Activated CD8-positive, alpha-beta memory T cell treated with anti-CD3 and anti-CD28 coated beads, Interleukin-2, amount 50 U/mL, for 1 hour (primary cell): ENCODE measurements around the gene SH3GL1.
"Not testable (repeated sequence)": the region's sequence is repeated elsewhere in the genome, so short reads cannot be mapped to it uniquely, and the experiment has no call there.

Source experiments
- DNase-seq: peaks from one replicate; pipeline ENCODE4 v3.0.0-alpha.2; 2020; ENCODE audit errors: extremely low read depth

SH3GL1 gene

GRCh38 chr19:4342615-4343369, 57.6 kb downstream of the SH3GL1 start:
- DNase-seq: peak; percentile 87

GRCh38 chr19:4342314-4342614, 58.1 kb downstream of the SH3GL1 start:
- DNase-seq: no peak

GRCh38 chr19:4338441-4339355, 61.6 kb downstream of the SH3GL1 start, which contains the start of gene STAP2:
TSS of gene STAP2 (minus strand) at chr19:4338827. CDS start at chr19:4338753, 74 bp downstream.
- no peak for DNase-seq

GRCh38 chr19:4337906-4338440, 62.4 kb downstream of the SH3GL1 start:
- DNase-seq: no peak

GRCh38 chr19:4334929-4335570, 65.3 kb downstream of the SH3GL1 start:
- DNase-seq: no peak

GRCh38 chr19:4329858-4330257, 70.5 kb downstream of the SH3GL1 start:
- no peak for DNase-seq

- not testable (repeated sequence) for DNase-seq
Observed at GRCh38 chr19:4328991-4329681, 71.2 kb downstream of the SH3GL1 start.

- DNase-seq: peak; percentile 91
Observed at GRCh38 chr19:4328243-4328990, 71.9 kb downstream of the SH3GL1 start.

- no peak for DNase-seq
Observed at GRCh38 chr19:4327877-4328242, 72.5 kb downstream of the SH3GL1 start.

- DNase-seq: peak; percentile 27
Observed at GRCh38 chr19:4327252-4327876, 73.0 kb downstream of the SH3GL1 start.

GRCh38 chr19:4326837-4327251, 73.5 kb downstream of the SH3GL1 start:
- no peak for DNase-seq

- DNase-seq: no peak
Observed at GRCh38 chr19:4326215-4326836, 74.0 kb downstream of the SH3GL1 start.

- no peak for DNase-seq
Observed at GRCh38 chr19:4324228-4324627, 76.1 kb downstream of the SH3GL1 start.

- no peak for DNase-seq
Observed at GRCh38 chr19:4323692-4324091, 76.7 kb downstream of the SH3GL1 start.

- DNase-seq: no peak
Observed at GRCh38 chr19:4322942-4323665, 77.2 kb downstream of the SH3GL1 start.

- no peak for DNase-seq
Observed at GRCh38 chr19:4320419-4320818, 79.9 kb downstream of the SH3GL1 start.

- no peak for DNase-seq
Observed at GRCh38 chr19:4319067-4319718, 81.2 kb downstream of the SH3GL1 start.

GRCh38 chr19:4318460-4318859, 81.9 kb downstream of the SH3GL1 start:
- DNase-seq: no peak

- no peak for DNase-seq
Observed at GRCh38 chr19:4316956-4317355, 83.4 kb downstream of the SH3GL1 start.
